GM12878 (cell line): ENCODE results near the gene ST7. TPM values are rescaled to one million over a fixed set of nuclear protein-coding genes. Genes with fewer than 3 reads are reported as not detected.

Experiments
- EP300 ChIP-seq, 2 experiments: fragments of 150-350 bp in 1 of 2; IDR thresholded peaks; 2 replicates each; pipeline ENCODE4 v1.6.1; 2011 to 2012; ENCODE audit warnings: low read depth in 2 of 2, low read length in 2 of 2, borderline replicate concordance in 1 of 2, improper control_type of control experiment in 1 of 2, inconsistent platforms in 1 of 2; ENCODE audit not compliant: control insufficient read depth in 1 of 2
- GABPA ChIP-seq: IDR thresholded peaks from 2 replicates; pipeline ENCODE4 v1.6.1; 2014; ENCODE audit warnings: antibody characterized with exemption, low read depth, mild to moderate bottlenecking, inconsistent platforms
- NFXL1 ChIP-seq: fragments of 450-650 bp; IDR thresholded peaks from 2 replicates; pipeline ENCODE4 v1.6.1; 2017; ENCODE audit warnings: antibody characterized with exemption, mild to moderate bottlenecking, borderline replicate concordance
- RAD21 ChIP-seq: IDR thresholded peaks from 2 replicates; pipeline ENCODE4 v1.6.1; 2011; ENCODE audit warnings: mild to moderate bottlenecking, low read depth, low read length, moderate library complexity; ENCODE audit not compliant: insufficient read depth
- RB1 ChIP-seq: fragments of 450-650 bp; formaldehyde crosslinking; IDR thresholded peaks from 2 replicates; pipeline ENCODE4 v1.6.1; 2017; ENCODE audit warnings: mild to moderate bottlenecking, borderline replicate concordance
- RCOR1 ChIP-seq: conservative IDR thresholded peaks from 2 replicates; pipeline ENCODE4 v1.6.1; 2012; ENCODE audit warnings: low read depth, low read length, improper control_type of control experiment
- TAF1 ChIP-seq: IDR thresholded peaks from 2 replicates; pipeline ENCODE4 v1.6.1; 2011; ENCODE audit warnings: mild to moderate bottlenecking, low read depth, low read length, borderline replicate concordance
- TCF7 ChIP-seq: IDR thresholded peaks from 2 replicates; pipeline ENCODE4 v1.6.1; 2014; ENCODE audit warnings: antibody characterized with exemption, borderline replicate concordance
- polyA plus RNA-seq, 11 experiments: library from polyadenylated mRNA; depleted of rRNA in 4 of 11; unstranded in 6 of 11; stranded (reverse) in 5 of 11; fragments of >200 nt; fragmentation: Nextera tagmentation in 4 of 11; fragmentation: Illumina TruSeq in 1 of 11; extraction: Ambion mirVana in 4 of 11; extraction: Trizol in 1 of 11; gene quantifications; 1 replicate in 1 of 11; 2 replicates in 10 of 11; pipeline versions ENCODE4 v1.2.1 to v1.2.3, GENCODE V29; 2011 to 2016; ENCODE audit warnings: inconsistent platforms in 2 of 11, missing spikeins in 2 of 11, low read depth in 1 of 11
- total RNA-seq, 4 experiments: library from RNA; depleted of rRNA in 3 of 4; stranded (reverse); fragments of >200 nt in 3 of 4; fragmentation: Illumina TruSeq in 1 of 4; extraction: Trizol in 1 of 4; gene quantifications; 2 replicates each; pipeline versions ENCODE4 v1.2.1 to v1.2.3, GENCODE V29; 2013 to 2021
- TF ChIP-seq, protein P1 (sequence below): IDR thresholded peaks from 2 replicates; pipeline ENCODE4 v1.6.1; 2012; ENCODE audit warnings: mild to moderate bottlenecking, low read depth, low read length

The ST7 gene
- total and polyA plus RNA-seq, 10 of the 15 experiments (the other 5 are each of a cell fraction or from before 2014, with no cell fraction given): 27.7 to 76.4 (median 53.6) TPM

DNA sequence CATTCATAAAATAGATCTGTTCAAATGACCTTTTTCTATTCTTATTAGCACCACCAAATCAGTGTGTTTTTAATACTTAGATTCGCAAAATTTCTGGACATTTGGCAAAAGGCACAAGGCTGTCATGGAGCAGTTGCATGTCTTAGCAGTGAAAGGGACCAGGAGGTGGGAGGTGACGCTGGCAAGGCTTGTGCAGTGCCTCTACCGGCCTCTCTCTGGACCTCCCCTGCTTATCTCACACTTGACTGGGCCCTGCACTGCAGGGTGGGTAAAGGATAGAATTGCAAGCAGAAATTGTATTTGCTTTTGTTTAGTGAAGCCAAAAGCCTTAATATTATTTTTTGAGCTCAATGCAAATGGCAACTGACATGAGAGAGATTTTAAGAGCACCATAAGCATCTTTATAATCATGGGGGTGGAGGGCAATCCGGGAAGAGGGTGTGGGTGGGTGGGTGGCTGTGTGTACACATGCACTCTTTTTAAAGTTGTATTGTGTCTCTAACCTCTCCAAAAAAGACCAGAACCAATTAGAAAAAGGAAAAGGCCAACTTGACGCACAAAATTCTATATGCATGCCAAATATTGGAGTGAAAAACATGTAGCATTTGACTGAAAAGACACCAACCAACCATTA lies 263.3 kb downstream of the ST7 start (continued):
- no peak for TF ChIP-seq EP300 (IDR thresholded peaks at IDR 0.05; ENCODE audit: borderline replicate concordance in 1 of 2, control insufficient read depth in 1 of 2, low read depth in 2 of 2, low read length in 2 of 2)
- TF ChIP-seq GABPA: no peak
- TF ChIP-seq RB1: no peak
- no peak for TF ChIP-seq NFXL1
- TF ChIP-seq, protein P1, sequence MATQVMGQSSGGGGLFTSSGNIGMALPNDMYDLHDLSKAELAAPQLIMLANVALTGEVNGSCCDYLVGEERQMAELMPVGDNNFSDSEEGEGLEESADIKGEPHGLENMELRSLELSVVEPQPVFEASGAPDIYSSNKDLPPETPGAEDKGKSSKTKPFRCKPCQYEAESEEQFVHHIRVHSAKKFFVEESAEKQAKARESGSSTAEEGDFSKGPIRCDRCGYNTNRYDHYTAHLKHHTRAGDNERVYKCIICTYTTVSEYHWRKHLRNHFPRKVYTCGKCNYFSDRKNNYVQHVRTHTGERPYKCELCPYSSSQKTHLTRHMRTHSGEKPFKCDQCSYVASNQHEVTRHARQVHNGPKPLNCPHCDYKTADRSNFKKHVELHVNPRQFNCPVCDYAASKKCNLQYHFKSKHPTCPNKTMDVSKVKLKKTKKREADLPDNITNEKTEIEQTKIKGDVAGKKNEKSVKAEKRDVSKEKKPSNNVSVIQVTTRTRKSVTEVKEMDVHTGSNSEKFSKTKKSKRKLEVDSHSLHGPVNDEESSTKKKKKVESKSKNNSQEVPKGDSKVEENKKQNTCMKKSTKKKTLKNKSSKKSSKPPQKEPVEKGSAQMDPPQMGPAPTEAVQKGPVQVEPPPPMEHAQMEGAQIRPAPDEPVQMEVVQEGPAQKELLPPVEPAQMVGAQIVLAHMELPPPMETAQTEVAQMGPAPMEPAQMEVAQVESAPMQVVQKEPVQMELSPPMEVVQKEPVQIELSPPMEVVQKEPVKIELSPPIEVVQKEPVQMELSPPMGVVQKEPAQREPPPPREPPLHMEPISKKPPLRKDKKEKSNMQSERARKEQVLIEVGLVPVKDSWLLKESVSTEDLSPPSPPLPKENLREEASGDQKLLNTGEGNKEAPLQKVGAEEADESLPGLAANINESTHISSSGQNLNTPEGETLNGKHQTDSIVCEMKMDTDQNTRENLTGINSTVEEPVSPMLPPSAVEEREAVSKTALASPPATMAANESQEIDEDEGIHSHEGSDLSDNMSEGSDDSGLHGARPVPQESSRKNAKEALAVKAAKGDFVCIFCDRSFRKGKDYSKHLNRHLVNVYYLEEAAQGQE: no peak
- TF ChIP-seq TAF1: no peak
- TF ChIP-seq TCF7: no peak
- TF ChIP-seq RAD21: no peak
- TF ChIP-seq RCOR1: no peak
